GM20431 (cell line): Measurements from ENCODE around the gene KHSRP.
"Not testable (repeated sequence)": the region's sequence is repeated elsewhere in the genome, so short reads cannot be mapped to it uniquely, and the experiment has no call there.

Experiments
- in situ Hi-C: fragments of 300-500 bp; cut with MseI, MboI; formaldehyde crosslinking; loops from one replicate; pipeline ENCODE4 v1.15.0; 2020; ENCODE audit warnings: low sequenced_read_pairs; ENCODE audit not compliant: unreplicated experiment

Gene KHSRP

DNA sequence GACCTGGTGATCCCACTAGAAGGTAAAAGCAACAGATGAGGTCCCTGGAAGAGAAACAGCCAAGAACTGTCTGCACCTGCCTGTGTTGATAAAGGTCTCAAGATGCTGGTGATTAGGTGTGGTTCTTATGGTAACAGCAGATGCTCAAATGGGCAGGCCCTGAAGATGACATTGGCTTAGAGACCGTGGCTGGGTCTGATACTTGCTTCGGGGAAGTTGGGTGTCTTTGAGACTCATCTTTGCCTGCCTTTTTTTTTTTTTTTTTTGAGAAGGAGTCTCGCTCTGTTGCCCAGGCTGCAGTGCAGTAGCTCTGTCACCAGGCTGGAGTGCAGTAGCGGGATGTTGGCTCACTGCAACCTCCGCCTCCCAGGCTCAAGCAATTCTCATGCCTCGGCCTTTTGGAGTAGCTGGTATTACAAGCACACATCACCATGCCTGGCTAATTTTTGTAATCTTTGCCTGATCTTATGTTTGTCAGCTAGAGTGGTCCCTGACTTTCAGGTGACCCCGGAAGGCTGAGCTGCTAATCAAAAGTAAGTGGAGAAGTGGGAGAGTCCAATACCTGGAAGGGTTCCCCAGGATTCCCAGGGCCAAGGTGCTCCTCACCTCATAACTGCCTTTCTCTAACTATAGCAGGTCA lies 27.1 kb upstream of the KHSRP start:
- in situ Hi-C loops = no loop called here

DNA sequence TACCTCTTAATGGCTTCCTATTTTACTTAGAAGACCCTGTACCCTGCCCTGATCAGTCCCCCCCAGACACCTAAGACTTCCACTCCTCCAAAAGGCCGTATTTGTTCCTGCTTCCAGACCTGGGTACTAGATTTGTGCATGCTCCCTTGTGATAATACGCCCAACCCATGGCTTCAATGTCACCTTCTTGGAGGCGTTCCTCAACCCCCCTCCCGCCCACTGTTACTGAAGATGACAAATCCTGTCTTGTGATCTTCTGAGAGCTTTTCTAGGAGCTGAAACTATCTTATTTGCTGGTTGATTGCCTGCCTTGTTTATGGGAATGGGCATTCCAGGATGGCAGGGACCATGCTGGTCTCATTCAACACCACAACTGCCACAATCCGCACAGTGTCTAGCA lies 25.6 kb upstream of the KHSRP start:
- in situ Hi-C loops = no loop called here

DNA sequence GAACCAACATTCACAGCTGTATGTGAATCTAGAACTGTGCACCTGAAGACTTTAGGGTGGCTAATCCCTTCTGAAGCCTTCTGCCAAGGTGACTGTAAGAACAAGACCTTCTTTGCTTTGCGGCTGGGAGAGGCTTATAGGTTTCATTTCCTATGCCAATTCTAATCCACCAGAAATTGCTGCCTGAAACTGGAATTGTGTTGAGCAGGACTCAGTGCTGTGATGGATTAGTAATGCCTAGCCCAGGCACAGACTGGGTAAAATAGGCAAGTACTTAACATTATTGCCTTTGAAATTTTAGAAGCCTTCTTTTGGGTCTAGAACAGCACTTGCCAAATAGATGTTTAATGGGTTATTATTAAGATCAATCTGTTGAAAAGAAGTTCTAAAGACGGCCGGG lies 23.4 kb upstream of the KHSRP start:
- in situ Hi-C loops = no loop called here

DNA sequence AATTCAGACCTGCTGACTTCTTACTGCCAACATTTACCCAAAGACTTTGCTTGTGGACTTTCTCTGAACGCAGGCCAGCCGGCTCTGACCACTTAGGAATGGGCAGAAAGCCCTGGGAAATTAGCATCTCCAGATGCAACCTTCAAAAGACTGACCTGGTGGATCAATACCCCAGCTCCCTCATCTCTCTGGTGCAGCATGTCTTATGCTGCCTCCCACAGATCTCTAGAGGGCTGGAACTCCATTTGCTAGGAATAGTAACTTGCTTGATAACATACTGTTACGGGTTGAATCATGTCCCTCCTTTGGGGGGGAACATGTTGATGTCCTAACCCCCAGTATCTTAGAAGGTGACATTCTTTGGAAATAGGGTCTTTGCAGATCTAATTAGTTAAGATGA lies 21.8 kb upstream of the KHSRP start:
- in situ Hi-C loops = no loop called here

DNA sequence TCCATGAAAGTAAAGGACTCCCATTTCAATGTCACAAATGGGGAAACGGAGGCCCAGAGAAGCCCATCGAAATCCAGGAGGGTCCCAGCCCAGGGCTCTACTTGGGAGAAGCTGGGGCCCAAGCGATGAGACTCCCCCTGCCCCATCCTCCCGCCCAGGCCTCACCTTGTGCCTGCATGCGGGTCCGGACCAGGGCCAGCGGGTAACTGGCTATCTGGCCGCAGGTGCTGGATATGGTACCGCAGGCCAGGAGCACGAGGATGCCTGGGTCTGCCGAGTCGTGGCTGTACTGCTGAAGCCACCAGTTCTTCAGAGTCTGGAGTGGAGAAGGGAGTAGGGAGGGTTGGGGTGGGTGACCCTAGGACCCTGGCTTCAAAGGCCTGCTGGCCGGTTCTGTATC lies 19.4 kb upstream of the KHSRP start:
- in situ Hi-C loops = no loop called here

DNA sequence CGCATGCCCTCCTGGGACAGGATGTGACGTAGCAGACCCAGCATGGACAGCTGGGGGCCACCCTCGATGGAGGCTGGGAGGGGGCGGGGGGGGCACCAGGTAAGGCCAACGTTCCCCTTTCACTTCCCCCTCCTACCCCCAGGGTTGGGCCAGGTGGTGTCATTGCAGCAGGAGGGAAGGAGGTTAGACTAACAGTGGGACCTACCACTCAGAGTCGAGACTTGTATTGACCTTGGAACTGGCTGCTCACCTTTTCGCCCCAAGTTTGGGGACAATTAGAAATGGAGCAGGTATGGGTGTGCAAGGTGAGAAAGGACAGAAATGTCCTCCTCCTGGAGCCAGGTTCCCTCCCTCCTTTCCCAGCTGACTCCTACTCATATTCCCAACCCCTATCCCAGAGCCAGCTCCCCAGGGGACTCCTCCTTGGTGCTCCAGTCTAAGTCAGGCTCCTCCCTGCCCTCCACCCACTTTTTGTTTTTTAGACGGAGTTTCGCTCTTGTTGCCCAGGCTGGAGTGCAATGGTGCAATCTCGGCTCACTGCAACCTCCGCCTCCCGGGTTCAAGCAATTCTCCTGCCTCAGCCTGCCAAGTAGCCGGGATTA lies 17.6 kb upstream of the KHSRP start:
- in situ Hi-C loops = no loop called here

DNA sequence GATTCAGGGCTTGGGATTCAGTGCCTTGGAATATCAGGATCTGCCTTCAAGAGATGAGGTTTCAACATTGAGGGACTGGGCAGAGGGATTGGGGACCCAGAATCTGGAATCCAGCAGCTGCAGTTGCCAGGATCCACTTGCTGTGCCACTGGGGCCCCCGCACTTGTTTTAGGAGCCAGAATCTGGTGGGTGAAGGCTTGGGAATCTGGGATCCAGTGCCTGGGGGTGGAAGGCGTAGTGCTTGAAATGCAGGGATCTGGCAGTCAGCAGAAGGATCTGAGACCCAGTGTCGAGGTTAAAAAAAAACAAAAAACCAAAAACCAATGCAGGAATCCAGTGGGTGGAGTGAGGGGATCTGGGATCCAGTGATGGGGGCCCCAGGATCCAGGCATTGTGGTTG lies 16.3 kb upstream of the KHSRP start:
- in situ Hi-C loops = no loop called here

DNA sequence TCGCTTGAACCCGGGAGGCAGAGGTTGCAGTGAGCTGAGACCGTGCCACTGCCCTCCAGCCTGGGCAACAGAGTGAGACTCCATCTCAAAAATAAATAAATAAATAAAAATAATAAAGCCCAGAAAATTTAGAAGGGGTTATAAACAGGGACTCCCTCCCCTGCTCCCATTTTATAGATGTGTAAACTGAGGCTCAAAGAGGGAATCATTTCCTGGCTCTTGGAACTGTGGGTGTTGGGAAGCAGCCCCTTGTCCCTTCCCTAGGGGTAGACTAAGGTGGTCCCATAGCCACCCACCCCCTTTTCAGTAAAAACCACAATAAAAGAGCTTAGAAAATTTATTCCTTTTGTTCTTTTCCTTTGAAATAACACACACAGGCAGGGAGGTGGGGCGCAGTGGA lies 15.1 kb upstream of the KHSRP start:
- in situ Hi-C loops = no loop called here

DNA sequence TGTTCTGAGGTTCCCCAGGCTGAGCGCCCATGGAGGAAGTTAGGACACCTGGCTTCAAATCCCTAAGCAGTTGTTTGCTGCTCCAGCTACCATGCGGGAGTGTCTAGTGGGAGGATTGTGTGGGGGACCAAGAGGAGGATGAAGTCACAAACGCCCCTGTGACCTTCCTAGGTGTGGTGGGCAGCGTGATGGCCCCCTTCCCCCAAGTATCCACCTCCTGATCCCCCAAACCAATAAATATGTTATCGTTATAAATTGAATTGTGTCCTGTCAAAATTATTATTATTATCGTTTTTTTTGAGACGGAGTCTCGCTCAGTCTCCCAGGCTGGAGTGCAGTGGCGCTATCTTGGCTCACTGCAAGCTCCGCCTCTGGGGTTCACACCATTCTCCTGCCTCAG lies 9.1 kb upstream of the KHSRP start, which contains the start of gene SLC25A41:
TSS of gene SLC25A41 (minus strand) at position 101 of the 400 bp plus-strand sequence. CDS start at position 31, 70 bp downstream.
- in situ Hi-C loops = no loop called here

DNA sequence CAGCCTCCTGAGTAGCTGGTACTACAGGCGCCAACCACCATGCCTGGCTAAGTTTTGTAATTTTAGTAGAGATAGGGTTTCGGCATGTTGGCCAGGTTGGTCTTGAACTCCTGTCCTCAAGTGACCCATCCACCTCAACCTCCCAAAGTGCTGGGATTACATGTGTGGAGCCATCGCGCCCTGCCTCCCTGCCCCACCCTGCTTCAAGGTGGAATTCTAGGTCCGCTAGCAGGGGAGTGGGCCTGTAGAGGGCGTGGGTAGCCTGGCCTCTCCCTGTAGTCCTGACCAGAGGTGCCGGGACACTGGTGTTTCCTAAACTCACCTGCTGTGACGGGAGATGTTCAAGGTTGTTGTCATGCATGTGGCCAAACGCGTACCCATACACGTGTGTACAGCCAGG lies 8.6 kb upstream of the KHSRP start:
- in situ Hi-C loops = no loop called here

DNA sequence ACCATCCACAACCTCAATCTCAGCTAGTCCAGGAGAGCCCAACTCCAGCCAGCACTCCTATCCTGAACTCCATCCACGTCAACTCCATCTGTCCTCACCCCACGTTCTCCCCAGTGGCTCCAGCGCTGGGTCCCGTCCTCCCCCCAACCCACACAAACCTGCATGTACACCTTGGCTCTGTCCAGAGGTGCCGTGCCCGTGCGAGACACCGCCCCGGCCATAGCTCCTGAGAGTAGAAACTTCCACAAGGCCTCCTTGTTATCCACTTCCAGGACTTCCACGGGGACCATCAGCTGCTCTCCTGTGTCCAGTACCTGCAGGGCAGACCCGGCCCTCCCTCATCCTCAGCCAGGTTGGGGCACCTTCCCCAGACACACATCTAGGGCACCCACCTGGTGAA lies 7.3 kb upstream of the KHSRP start:
- in situ Hi-C loops = no loop called here

DNA sequence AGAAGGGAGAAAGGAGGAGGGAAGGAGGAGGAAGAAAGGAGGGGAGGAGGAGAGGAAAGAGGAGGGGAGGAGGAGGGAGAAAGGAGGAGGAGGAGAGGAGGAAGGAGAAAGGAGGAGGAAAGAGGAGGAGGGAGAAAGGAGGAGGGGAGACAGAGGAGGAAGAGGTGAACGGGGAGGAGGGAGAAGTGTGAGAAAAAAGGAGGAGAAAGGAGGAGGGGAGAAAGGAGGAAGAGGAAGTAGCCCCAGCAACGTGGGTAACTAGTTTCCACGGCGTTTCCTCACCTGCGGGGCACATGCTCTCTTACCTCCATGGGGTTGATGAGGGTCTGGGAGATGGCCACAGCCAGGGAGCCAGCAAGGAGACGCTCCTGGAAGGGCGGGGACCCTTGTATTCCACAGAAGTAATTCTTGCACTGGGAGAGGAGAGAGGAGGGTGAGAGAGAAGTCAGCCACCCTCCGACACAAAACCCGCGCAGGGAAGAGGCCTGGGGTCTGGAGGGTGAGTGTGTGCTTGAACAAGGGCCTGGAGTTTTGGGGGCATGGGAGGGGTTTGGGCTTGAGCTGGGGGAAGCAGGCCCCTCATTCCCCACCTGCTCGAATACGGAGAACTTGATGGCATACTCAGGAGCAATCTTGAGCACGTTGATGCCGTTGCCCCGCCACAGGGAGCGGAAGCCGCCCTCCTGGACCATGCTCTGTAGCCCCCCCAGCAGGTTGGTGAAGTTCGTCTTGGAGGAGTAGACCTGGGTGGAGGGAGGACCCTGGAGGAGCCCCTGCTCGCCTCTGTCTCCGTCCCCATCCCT lies 5.0 kb upstream of the KHSRP start:
- in situ Hi-C loops = no loop called here

DNA sequence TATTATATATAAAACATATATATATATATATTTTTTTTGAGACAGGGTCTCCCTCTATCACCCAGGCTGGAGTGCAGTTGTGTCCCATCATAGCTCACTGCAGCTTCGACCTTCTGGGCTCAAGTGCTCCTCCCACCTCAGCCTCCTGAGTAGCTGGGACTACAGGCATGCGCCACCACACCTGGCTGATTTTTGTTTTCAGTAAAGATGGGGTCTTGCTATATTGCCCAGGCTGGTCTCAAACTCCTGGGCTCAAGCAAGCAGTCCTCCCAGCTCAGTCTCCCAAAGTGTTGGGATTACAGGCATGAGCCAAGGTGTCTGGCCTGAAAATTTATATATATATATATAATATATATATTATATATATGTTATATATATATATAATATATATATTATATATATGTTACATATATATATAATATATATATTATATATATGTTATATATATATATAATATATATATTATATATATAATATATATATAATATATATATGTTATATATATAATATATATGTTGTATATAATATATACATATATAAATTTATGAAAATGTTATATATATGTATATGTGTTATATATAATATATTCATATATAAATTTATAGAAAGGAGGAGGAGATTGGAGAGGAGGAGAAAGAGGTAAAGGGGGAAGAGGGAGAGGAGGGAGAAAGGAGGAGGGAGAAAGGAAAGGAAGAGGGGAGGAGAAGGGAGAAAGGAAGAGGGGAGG lies 4.2 kb upstream of the KHSRP start:
- in situ Hi-C loops = not testable (repeated sequence)

DNA sequence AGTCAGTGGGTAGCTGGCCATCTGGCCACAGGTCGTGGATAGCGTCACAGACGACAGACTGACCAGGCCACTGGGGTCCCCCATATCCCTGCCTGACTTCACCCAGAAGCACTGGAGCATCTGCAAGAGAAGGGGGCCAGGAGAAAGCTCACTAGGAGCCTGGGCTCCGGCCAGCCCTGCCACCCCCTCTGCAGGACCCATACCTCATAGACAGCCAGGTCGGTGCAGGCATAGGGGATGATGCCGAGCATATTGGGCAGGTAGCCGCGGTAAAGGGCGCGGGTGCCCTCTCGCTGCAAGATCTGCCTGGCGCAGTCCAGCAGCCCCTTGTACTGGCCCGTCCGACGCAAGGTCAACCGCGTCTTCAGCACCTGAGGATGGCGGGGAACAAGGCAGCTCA lies 2.5 kb upstream of the KHSRP start:
- in situ Hi-C loops = no loop called here

DNA sequence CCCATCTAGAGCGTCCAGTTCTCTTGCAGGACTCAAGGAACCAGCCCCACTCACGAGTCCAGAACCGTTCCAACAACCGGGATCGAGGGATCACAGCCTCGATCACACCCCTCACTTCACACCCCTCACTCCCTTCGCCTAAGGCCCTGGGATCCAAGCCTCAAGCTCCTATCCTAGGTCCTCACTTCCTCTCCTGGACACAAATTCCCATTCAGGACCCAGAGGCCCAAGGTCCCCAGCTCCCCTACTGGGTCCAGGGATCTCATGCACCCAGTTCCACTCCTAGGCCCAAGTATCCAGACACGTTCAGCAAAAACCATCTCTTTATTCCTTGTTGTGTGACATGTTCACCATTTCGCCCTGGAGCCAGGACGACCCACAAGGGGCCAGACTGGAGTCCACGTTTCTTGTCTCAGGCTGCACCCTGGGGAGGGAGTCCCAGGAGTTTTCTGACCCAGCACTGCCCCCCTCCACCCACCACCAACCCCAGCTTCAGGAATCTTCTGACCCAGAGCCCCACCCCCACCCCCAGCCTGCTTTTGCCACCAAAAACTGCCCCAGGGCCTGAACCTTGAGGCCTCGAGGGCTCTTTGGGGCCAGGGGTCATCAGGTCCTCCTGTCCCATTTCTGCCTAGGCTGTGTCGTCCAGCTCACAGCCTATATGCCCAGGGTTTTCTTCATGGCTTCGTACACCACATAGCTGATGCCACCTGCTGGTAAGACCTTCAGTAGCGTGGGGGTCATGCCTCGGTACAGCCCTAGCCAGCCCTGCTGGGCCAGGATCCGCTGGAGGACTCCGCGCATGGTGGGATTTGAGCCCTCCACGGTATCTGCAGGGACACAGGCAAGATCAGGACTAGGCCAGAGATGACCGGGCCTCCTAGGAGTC lies 1.4 kb upstream of the KHSRP start:
- in situ Hi-C loops = no loop called here

DNA sequence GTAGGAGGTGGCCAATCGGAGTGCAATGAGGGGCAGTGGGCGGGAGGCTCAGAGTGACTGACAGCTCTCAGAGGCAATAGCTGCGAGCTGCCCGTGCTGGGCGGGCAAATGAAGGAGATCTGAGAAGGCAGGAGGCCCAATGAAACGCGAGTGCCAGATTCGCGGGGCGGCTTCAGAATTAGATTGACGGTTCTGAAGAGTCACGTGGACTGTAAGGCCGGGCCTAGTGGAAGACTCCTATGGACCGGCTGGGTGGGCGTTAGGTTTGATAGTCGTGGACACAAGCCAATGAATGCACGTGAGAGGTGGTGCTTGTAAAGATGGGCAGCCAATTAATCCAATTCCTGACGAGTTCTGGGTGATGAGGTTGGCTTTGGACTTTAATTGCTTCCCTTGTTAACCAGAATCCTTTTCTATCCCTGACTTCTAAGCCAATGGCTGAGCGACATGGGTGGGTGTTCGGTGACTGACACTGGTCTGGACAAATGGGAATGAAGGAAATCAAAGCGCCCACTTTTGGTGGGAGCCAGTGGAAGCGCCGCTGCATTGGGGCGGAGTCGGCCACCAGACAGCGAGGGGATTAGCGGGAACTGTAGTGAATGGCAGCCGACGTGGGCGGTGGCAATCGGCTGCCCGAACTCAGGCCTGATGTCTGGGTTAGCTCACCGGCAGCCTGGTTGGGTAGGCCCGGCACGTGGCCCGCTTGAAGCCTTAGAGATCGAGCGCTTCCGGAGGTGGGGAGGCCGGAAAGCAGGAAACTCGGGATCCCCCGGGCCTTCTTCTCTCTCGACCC lies 524 bp upstream of the KHSRP start:
- in situ Hi-C loops = no loop called here

DNA sequence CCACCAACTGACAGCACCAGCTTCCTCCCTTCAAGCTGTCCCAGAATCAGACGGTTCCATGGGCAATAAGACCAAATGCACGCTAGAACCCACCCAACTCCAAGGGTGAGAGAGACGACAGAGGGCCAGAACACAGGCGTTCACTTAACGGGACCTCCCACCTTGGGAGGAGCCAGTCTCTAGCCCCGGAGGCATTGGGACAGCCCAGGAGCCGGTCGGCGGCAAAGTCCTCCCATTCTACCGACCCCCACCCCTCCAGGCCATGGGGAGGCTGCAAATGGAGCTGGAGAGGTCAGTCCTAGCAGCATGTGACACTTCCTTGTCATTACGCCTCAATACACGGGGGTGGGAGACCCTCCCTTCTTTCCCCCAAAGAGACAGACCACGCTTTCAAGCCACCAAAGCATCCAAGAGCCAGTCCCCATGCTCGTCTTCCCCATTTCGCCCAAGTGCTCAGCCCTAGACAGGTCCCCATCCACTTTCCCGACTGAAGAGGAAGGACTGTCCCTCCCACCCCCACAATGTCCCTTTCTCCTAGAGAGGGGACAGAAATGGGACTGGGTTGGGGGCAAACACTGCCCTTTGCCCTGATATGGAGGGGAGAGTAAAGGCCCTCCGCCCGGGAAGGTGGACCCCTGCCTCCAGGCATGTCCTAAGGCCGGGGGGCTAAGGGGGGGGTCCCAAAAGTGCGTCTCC lies 964 bp downstream of the KHSRP start:
- in situ Hi-C loops = no loop called here
